Activated naive CD8-positive, alpha-beta T cell treated with anti-CD3 and anti-CD28 coated beads, Interleukin-2, amount 50 U/mL, for 16 hours (primary cell): ENCODE results near the gene C6orf141.
"Not testable (repeated sequence)": the region's sequence is repeated elsewhere in the genome, so short reads cannot be mapped to it uniquely, and the experiment has no call there.

Experiments
- DNase-seq: peaks from one replicate; pipeline ENCODE4 v3.0.0-alpha.2; 2020; ENCODE audit warnings: low read depth, low spot score

The C6orf141 gene

DNA sequence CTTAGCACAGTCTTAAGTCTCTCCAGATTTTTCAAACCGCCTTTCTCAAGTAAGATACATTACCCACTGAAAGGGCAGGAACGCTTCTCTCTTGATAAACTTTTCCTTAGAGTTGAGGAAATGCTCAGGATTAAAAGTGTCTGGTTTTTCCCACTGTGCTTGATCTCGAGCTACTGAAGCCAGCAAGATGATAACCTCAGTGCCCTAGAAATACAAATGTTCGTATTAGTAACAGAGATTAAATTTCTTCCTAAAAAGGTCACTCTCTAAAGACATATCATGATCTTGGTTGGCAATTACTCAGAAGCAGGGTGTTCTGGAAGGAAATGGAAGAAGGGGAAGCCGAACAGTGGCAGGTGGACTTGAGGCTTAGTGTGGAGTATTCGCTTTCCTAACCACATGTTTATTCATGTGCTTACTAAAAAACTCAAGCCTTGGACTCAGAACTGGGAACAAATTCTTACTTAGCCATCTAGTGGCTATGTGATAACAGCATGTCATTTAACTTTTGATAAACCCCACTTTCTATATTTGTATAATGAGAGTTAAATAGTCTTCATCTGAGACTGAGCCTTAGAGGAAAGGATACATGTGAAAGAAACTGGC lies 20.1 kb downstream of the C6orf141 start:
- DNase-seq, result no peak

DNA sequence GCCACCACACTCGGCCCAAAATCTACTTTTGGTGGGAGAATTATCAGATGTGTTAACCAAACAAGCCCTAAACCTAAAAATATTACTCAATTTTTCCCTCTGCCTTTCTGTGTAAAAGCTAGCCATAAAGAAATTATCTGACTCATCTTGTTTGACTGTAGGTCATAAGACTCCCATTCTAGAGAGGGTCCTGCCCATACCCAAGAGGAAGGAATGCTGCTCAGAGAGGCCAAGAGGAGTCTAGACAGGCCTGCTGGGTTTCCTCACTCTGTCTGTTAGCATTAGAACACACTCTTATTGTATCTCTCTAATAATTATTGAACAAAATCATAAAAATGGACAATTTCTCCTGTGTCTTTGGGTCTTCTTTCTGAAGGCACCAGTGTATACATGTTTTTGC lies 26.1 kb downstream of the C6orf141 start:
- DNase-seq, result no peak

DNA sequence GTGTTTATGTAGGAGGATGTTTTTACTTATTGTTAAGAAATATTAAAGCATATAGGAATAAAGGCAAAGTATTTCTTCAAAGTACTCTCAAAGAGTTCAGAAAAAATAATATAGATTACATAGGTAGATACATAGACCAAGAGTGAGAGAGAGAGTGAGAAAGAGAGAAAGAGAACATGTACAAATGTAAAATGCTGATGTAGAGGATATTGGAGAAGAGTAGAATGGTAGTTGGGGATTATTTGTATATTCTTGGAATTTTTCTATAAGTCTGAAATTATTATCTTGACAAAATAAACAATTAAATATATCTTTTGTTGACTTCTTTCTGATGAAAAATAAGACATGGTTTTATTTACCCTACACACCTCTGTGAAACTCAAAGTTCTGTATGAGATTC lies 29.2 kb downstream of the C6orf141 start:
- DNase-seq, result no peak

DNA sequence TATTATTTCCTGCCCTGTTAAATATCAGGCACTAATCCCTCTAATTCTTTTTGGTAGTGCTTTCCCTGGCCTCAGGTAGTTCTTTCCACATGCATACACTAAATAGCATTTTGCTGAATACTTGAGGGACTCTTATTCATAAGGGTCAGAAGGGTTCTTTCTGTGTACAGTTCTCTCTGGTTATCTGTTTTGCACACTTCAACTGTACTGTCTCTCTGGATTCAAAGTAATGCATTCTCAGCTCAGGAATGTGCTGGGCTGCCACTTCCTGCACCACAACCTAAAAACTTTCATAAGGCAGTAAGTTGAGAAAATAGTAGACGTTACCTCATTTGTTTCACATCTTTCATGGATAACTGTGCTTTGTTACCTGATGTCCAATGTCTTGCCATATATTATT lies 32.1 kb downstream of the C6orf141 start:
- no peak for DNase-seq

DNA sequence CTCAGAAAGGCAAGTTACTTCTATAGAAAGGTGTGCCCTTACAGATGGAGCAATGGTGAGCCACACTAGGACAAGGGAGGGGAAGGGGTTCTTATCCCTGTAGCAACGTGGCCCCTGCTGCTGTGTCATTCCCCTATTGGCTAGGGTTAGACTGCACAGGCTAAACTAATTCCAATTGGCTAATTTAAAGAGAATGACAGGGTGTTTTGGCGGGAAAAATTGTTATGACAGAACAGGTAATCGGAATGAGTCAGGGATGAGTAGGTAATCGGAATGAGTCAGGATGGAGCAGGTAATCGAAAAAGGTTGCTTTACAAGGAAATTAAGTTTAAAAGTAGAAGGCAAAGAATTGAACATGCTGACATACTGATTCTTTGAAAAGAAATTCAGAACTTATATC lies 36.8 kb downstream of the C6orf141 start:
- DNase-seq, result not testable (repeated sequence)
